IMR-90 (cell line): Measurements from ENCODE around the gene OXCT2. TPM values are rescaled to one million over a fixed set of nuclear protein-coding genes. Genes with fewer than 3 reads are reported as not detected.
"Not testable (repeated sequence)": the region's sequence is repeated elsewhere in the genome, so short reads cannot be mapped to it uniquely, and the experiment has no call there.

ENCODE experiments used
- ATAC-seq: fragments of 200-7000 bp; cut with Tn5 transposase; 2 replicates; pipeline ENCODE4 v1.9.1; 2020; ENCODE audit warnings: low read depth, mild to moderate bottlenecking, moderate library complexity
- BruUV-seq: library from RNA; stranded (reverse); fragments of 400-500 nt; replicated peaks from 2 replicates; lab custom pipeline; 2021; lab: Mats Ljungman, UMichigan
- CTCF ChIA-PET: fragments of 300-600 bp; formaldehyde crosslinking; extraction: SDS; loops from one replicate; lab custom pipeline; 2021; ENCODE audit warnings: antibody characterized with exemption; lab: Yijun Ruan, JAX
- POLR2A ChIA-PET: fragments of 300-600 bp; sonication (Branson Sonifier 250); formaldehyde crosslinking; loops from one replicate; lab custom pipeline; 2022; ENCODE audit warnings: antibody characterized with exemption; ENCODE audit not compliant: unreplicated experiment; lab: Charles Lee
- DNase-seq: peaks from one replicate; pipeline ENCODE4 v3.0.0; 2013
- H2AFZ ChIP-seq: replicated peaks from 2 replicates; pipeline ENCODE3; 2013; ENCODE audit warnings: low read length, mild to moderate bottlenecking; ENCODE audit not compliant: poor library complexity
- H2AK5ac ChIP-seq: 2 replicates; pipeline ENCODE4 v1.6.1; 2013; ENCODE audit warnings: low read depth, low read length, inconsistent platforms
- H2AK9ac ChIP-seq: replicated peaks from 2 replicates; pipeline ENCODE3; 2013; ENCODE audit warnings: mild to moderate bottlenecking, low read depth, low read length, moderate library complexity; ENCODE audit not compliant: poor library complexity
- H2BK120ac ChIP-seq: 2 replicates; pipeline ENCODE4 v1.6.1; 2013; ENCODE audit warnings: low read depth, low read length, inconsistent platforms
- H2BK15ac ChIP-seq: 3 replicates; pipeline ENCODE4 v1.6.1; 2013; ENCODE audit warnings: low read depth, low read length, inconsistent platforms
- H2BK20ac ChIP-seq: 2 replicates; pipeline ENCODE4 v1.6.1; 2013; ENCODE audit warnings: low read depth, mild to moderate bottlenecking, inconsistent platforms, low read length, moderate library complexity
- H2BK5ac ChIP-seq: 2 replicates; pipeline ENCODE4 v1.6.1; 2013; ENCODE audit warnings: mild to moderate bottlenecking, low read depth, low read length, inconsistent platforms; ENCODE audit not compliant: poor library complexity, severe bottlenecking
- H3K14ac ChIP-seq: replicated peaks from 2 replicates; pipeline ENCODE4 v1.6.1; 2013; ENCODE audit warnings: low read depth, low read length, inconsistent platforms
- H3K18ac ChIP-seq: 2 replicates; pipeline ENCODE4 v1.6.1; 2013; ENCODE audit warnings: low read depth, low read length, control low read depth
- H3K23ac ChIP-seq: 2 replicates; pipeline ENCODE4 v1.6.1; 2013; ENCODE audit warnings: low read depth, low read length, inconsistent platforms
- H3K27ac ChIP-seq: 2 replicates; pipeline ENCODE4 v1.5.1; 2013; ENCODE audit warnings: mild to moderate bottlenecking, control low read depth, low read length; ENCODE audit not compliant: insufficient read depth
- H3K27me3 ChIP-seq: 2 replicates; pipeline ENCODE4 v1.6.1; 2013; ENCODE audit warnings: low read length; ENCODE audit not compliant: control insufficient read depth, insufficient read depth
- H3K36me3 ChIP-seq: 2 replicates; pipeline ENCODE4 v1.6.1; 2013; ENCODE audit warnings: low read length, mixed read lengths; ENCODE audit not compliant: control insufficient read depth, insufficient read depth
- H3K4ac ChIP-seq: 2 replicates; pipeline ENCODE4 v1.6.1; 2013; ENCODE audit warnings: low read depth, low read length, inconsistent platforms
- H3K4me1 ChIP-seq: 2 replicates; pipeline ENCODE4 v1.6.1; 2013; ENCODE audit warnings: low read length, mixed read lengths; ENCODE audit not compliant: control insufficient read depth, insufficient read depth
- H3K4me2 ChIP-seq: 2 replicates; pipeline ENCODE4 v1.6.1; 2013; ENCODE audit warnings: low read depth, mild to moderate bottlenecking, control low read depth, low read length, moderate library complexity
- H3K4me3 ChIP-seq: 2 replicates; pipeline ENCODE4 v1.5.1; 2013; ENCODE audit warnings: low read depth, mild to moderate bottlenecking, control low read depth, low read length, moderate library complexity; ENCODE audit not compliant: insufficient read depth
- H3K56ac ChIP-seq: 2 replicates; pipeline ENCODE4 v1.6.1; 2013; ENCODE audit warnings: low read length, inconsistent platforms; ENCODE audit not compliant: insufficient read depth; ENCODE audit errors: extremely low read depth
- H3K79me1 ChIP-seq, 2 experiments: 2 replicates each; pipeline ENCODE4 v1.6.1; 2013; ENCODE audit warnings: low read length in 2 of 2, inconsistent platforms in 1 of 2, low read depth in 1 of 2
- H3K9ac ChIP-seq: 2 replicates; pipeline ENCODE4 v1.6.1; 2013; ENCODE audit warnings: low read depth, low read length, control low read depth
- H3K9me1 ChIP-seq: 2 replicates; pipeline ENCODE4 v1.6.1; 2013; ENCODE audit warnings: low read length, inconsistent platforms; ENCODE audit not compliant: insufficient read depth
- H3K9me3 ChIP-seq: 2 replicates; pipeline ENCODE4 v1.6.1; 2013; ENCODE audit warnings: low read length; ENCODE audit not compliant: control insufficient read depth, insufficient read depth
- H4K20me1 ChIP-seq: 2 replicates; pipeline ENCODE4 v1.6.1; 2013; ENCODE audit warnings: low read length, inconsistent platforms; ENCODE audit not compliant: insufficient read depth
- H4K5ac ChIP-seq: 2 replicates; pipeline ENCODE4 v1.6.1; 2013; ENCODE audit warnings: mild to moderate bottlenecking, low read depth, low read length, control low read depth
- H4K8ac ChIP-seq, 2 experiments: 2 replicates each; pipeline ENCODE4 v1.6.1; 2013; ENCODE audit warnings: low read depth in 2 of 2, low read length in 2 of 2, control low read depth in 1 of 2, inconsistent platforms in 1 of 2
- H4K91ac ChIP-seq: 2 replicates; pipeline ENCODE4 v1.6.1; 2013; ENCODE audit warnings: low read depth, low read length, inconsistent platforms; ENCODE audit not compliant: insufficient read depth
- WGBS, 2 experiments: methylation state at CpG; one replicate each; pipeline versions ENCODE4 v1.1.5 to v1.1.7; 2013; ENCODE audit warnings: missing lambda C conversion rate in 2 of 2; ENCODE audit not compliant: insufficient read length in 1 of 2; ENCODE audit errors: extremely low coverage in 2 of 2; 5-methylcytosine and 5-hydroxymethylcytosine counted together
- dilution Hi-C: fragments of 300-500 bp; cut with HindIII; formaldehyde crosslinking; loops from one replicate; pipeline ENCODE4 v1.14.3; 2018; ENCODE audit warnings: low sequenced_read_pairs; ENCODE audit not compliant: unreplicated experiment
- in situ Hi-C: fragments of 300-500 bp; cut with MboI; formaldehyde crosslinking; loops from 3 replicates; pipeline ENCODE4 v1.14.3; 2019; ENCODE audit warnings: low sequenced_read_pairs, inconsistent platforms, mixed read lengths
- intact Hi-C: fragments of 100-400 bp; cut with micrococcal nuclease; formaldehyde crosslinking; loops from 2 replicates; pipeline ENCODE4 v1.10.0; 2022
- polyA plus RNA-seq, 3 experiments: library from polyadenylated mRNA; depleted of rRNA; stranded (reverse); fragments of >200 nt; gene quantifications; 2 replicates each; pipeline ENCODE4 v1.2.3, GENCODE V29; 2012; ENCODE audit warnings: low replicate concordance in 1 of 3
- total RNA-seq: library from RNA; depleted of rRNA; stranded (reverse); fragments of >200 nt; gene quantifications from 2 replicates; pipeline ENCODE4 v1.2.3, GENCODE V29; 2012

Gene OXCT2
- total and polyA plus RNA-seq, 2 of the 4 experiments (the other 2 are of a cell fraction), result 0.18 to 0.22 TPM

DNA sequence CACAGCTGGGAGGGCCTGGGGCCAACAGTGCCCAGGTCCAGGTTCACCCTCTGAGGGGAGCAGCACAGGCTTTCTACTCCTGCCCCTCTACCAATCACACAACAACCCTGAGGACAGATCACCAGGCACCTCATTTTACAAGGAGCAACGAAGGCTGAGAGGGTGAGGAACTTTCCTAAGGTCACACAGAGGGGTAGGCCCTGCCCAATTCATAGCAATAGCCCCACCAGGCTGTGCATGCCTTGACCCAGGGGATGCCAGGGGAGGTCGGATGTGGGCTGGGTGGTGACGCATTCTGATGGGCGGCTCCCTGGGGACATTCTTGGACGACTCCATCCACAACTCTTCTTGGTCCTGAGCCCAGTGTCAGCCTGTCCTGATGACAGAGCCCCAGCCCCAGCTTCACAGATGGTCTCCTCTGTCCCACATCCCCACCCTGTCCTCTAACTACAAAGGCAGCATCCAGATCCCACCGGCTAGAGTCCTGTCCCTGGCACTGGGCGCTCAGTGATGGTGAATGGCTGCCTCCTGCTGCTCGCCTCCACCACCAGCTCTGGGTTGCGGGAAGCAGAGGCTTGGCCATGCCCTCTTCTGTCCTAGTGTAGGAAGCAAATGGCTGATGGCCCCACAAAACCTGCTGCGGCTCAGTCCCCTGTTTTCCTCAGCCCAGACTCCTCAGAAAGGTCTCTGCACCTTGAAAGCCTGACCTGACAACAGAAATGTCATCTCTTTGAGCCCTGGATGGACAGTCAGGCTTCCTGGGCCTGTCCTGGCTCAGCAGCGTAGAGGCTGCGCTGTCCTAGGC is 15.4 kb upstream of the OXCT2 start:
- H2BK5ac ChIP-seq, H3K18ac ChIP-seq, H4K5ac ChIP-seq, H2BK15ac ChIP-seq, H4K20me1 ChIP-seq, H2BK120ac ChIP-seq, H3K4me3 ChIP-seq, H3K56ac ChIP-seq, H2BK20ac ChIP-seq, H4K91ac ChIP-seq, H3K79me1 ChIP-seq, H3K36me3 ChIP-seq, H3K14ac ChIP-seq, BruUV-seq, H3K9me3 ChIP-seq, DNase-seq, CTCF ChIA-PET, H4K8ac ChIP-seq, dilution Hi-C loops, H3K4me1 ChIP-seq, H3K27ac ChIP-seq, H3K9me1 ChIP-seq, H2AFZ ChIP-seq, ATAC-seq, intact Hi-C loops, H3K4me2 ChIP-seq, H3K9ac ChIP-seq, H2AK5ac ChIP-seq, H3K4ac ChIP-seq, H2AK9ac ChIP-seq, H3K23ac ChIP-seq: not testable (repeated sequence)
- peaks cover 65% of the 10 kb centered on the region for H3K27me3 ChIP-seq
- POLR2A ChIA-PET, result interaction anchor here (0.6 kb wide), 1 partner anchor 47 kb away, joined by 6 read pairs; no protein-coding TSS in a partner anchor
- 95% methylated on average over 4 of the region's 12 CpGs; no CpG with 5 or more reads in 1 of the 2 experiments for WGBS, 2 experiments
- in situ Hi-C loops, result loop anchor here (5.0 kb wide), 1 partner anchor 294 kb away; the partner anchor contains the start of gene BMP8A

- H4K8ac ChIP-seq, H3K9ac ChIP-seq, H4K20me1 ChIP-seq, H2AK9ac ChIP-seq, CTCF ChIA-PET, H3K4ac ChIP-seq, H2AFZ ChIP-seq, H3K27ac ChIP-seq, POLR2A ChIA-PET, H3K4me3 ChIP-seq, H3K36me3 ChIP-seq, H3K9me3 ChIP-seq, H3K79me1 ChIP-seq, H2BK120ac ChIP-seq, H3K4me1 ChIP-seq, H3K4me2 ChIP-seq, H2BK5ac ChIP-seq, H3K56ac ChIP-seq, H2BK15ac ChIP-seq, intact Hi-C loops, H2BK20ac ChIP-seq, H3K14ac ChIP-seq, H4K91ac ChIP-seq, H4K5ac ChIP-seq, BruUV-seq, DNase-seq, dilution Hi-C loops, H3K23ac ChIP-seq, H3K9me1 ChIP-seq, H3K18ac ChIP-seq, in situ Hi-C loops, H2AK5ac ChIP-seq, ATAC-seq: not testable (repeated sequence)
- no CpG with 5 or more reads among the region's 10 CpGs for WGBS, 2 experiments
- H3K27me3 ChIP-seq, result peaks cover 59% of the 10 kb centered on the region
Observed at GRCh38 chr1:39782685-39783084, 11.5 kb upstream of the OXCT2 start.
